GM12878 (cell line): ENCODE data around the gene THOC6. TPM values are rescaled to one million over a fixed set of nuclear protein-coding genes. Genes with fewer than 3 reads are reported as not detected.

ENCODE experiments used
- BHLHE40 ChIP-seq, 2 experiments: fragments of 450-650 bp in 1 of 2; IDR thresholded peaks; 2 replicates each; pipeline ENCODE4 v1.6.1; 2011 to 2017; ENCODE audit warnings: low read depth in 2 of 2, borderline replicate concordance in 1 of 2, improper control_type of control experiment in 1 of 2, low read length in 1 of 2, mild to moderate bottlenecking in 1 of 2
- E4F1 ChIP-seq: fragments of 450-650 bp; IDR thresholded peaks from 2 replicates; pipeline ENCODE4 v1.6.1; 2018; ENCODE audit warnings: borderline replicate concordance, mild to moderate bottlenecking; ENCODE audit not compliant: partially characterized antibody
- HDAC2 ChIP-seq: fragments of 200-600 bp; sonication (generic); IDR thresholded peaks from 2 replicates; pipeline ENCODE4 v1.6.1; 2017
- MXI1 ChIP-seq: fragments of 150-350 bp; IDR thresholded peaks from 2 replicates; pipeline ENCODE4 v1.6.1; 2011; ENCODE audit warnings: low read depth, mild to moderate bottlenecking, inconsistent platforms, low read length, improper control_type of control experiment
- NBN ChIP-seq: fragments of 450-650 bp; IDR thresholded peaks from 2 replicates; pipeline ENCODE4 v1.6.1; 2016
- NRF1 ChIP-seq: conservative IDR thresholded peaks from 2 replicates; pipeline ENCODE4 v1.6.1; 2011; ENCODE audit warnings: mild to moderate bottlenecking, low read depth, low read length, improper control_type of control experiment
- PBX3 ChIP-seq: IDR thresholded peaks from 2 replicates; pipeline ENCODE4 v1.6.1; 2011; ENCODE audit warnings: mild to moderate bottlenecking, low read depth, low read length, moderate library complexity; ENCODE audit not compliant: insufficient replicate concordance
- RELB ChIP-seq: fragments of 450-650 bp; IDR thresholded peaks from 2 replicates; pipeline ENCODE4 v1.6.1; 2017; ENCODE audit warnings: low read depth, mild to moderate bottlenecking, moderate library complexity
- REST ChIP-seq: IDR thresholded peaks from 2 replicates; pipeline ENCODE4 v1.6.1; 2012; ENCODE audit warnings: mild to moderate bottlenecking, low read depth, low read length
- SIX5 ChIP-seq: IDR thresholded peaks from 2 replicates; pipeline ENCODE4 v1.6.1; 2011; ENCODE audit warnings: mild to moderate bottlenecking, low read depth, low read length, moderate library complexity; ENCODE audit not compliant: severe bottlenecking
- SMC3 ChIP-seq: IDR thresholded peaks from 2 replicates; pipeline ENCODE4 v1.6.1; 2011; ENCODE audit warnings: low read length, improper control_type of control experiment, borderline replicate concordance
- TAF1 ChIP-seq: IDR thresholded peaks from 2 replicates; pipeline ENCODE4 v1.6.1; 2011; ENCODE audit warnings: mild to moderate bottlenecking, low read depth, low read length, borderline replicate concordance
- ZBTB33 ChIP-seq: fragments of 450-650 bp; IDR thresholded peaks from 2 replicates; pipeline ENCODE4 v1.6.1; 2017; ENCODE audit warnings: mild to moderate bottlenecking
- polyA plus RNA-seq, 11 experiments: library from polyadenylated mRNA; depleted of rRNA in 4 of 11; unstranded in 6 of 11; stranded (reverse) in 5 of 11; fragments of >200 nt; fragmentation: Nextera tagmentation in 4 of 11; fragmentation: Illumina TruSeq in 1 of 11; extraction: Ambion mirVana in 4 of 11; extraction: Trizol in 1 of 11; gene quantifications; 1 replicate in 1 of 11; 2 replicates in 10 of 11; pipeline versions ENCODE4 v1.2.1 to v1.2.3, GENCODE V29; 2011 to 2016; ENCODE audit warnings: inconsistent platforms in 2 of 11, missing spikeins in 2 of 11, low read depth in 1 of 11
- total RNA-seq, 4 experiments: library from RNA; depleted of rRNA in 3 of 4; stranded (reverse); fragments of >200 nt in 3 of 4; fragmentation: Illumina TruSeq in 1 of 4; extraction: Trizol in 1 of 4; gene quantifications; 2 replicates each; pipeline versions ENCODE4 v1.2.1 to v1.2.3, GENCODE V29; 2013 to 2021

THOC6 gene
- total and polyA plus RNA-seq, 10 of the 15 experiments (the other 5 are each of a cell fraction or from before 2014, with no cell fraction given): 1.0 to 54.4 (median 27.9) TPM

GRCh38 chr16:3003582-3004270 is 20.1 kb upstream of the THOC6 start (continued):
- TF ChIP-seq ZBTB33: no peak
- no peak for TF ChIP-seq SIX5
- TF ChIP-seq NRF1: peak; percentile 49
- TF ChIP-seq SMC3: peak; percentile 57
- no peak for TF ChIP-seq RELB
- TF ChIP-seq REST: no peak
- TF ChIP-seq HDAC2: no peak
- TF ChIP-seq NBN: 0 out of 2 replicates have a peak, but pooled peaks have one; percentile 20
- peak; percentile 92 for TF ChIP-seq PBX3
- peak; percentile 23 to 62; a peak in 1 of 4 replicates for TF ChIP-seq BHLHE40 (IDR thresholded peaks at IDR 0.05; ENCODE audit: borderline replicate concordance in 1 of 2, low read depth in 2 of 2, low read length in 1 of 2)
- TF ChIP-seq TAF1: no peak
- no peak for TF ChIP-seq MXI1
- TF ChIP-seq E4F1: no peak
